GM10248 (cell line): ENCODE results near the gene C10orf62.
A peak's percentile ranks its signal among the peaks of the same experiment; 100 is the strongest.

Experiments
- CTCF ChIA-PET: fragments of 300-600 bp; sonication (Branson Sonifier 250); formaldehyde crosslinking; extraction: SDS; loops from one replicate; lab custom pipeline; 2021; ENCODE audit warnings: antibody characterized with exemption; lab: Yijun Ruan, JAX
- POLR2A ChIA-PET: fragments of 350-650 bp; sonication (Branson Sonifier 250); formaldehyde crosslinking; extraction: SDS; loops from one replicate; lab custom pipeline; 2020; ENCODE audit warnings: antibody characterized with exemption; lab: Yijun Ruan, JAX
- DNase-seq: peaks from one replicate; pipeline ENCODE4 v3.0.0; 2012; ENCODE audit errors: extremely low spot score
- TF ChIP-seq, protein P1 (sequence below): IDR thresholded peaks from 2 replicates; pipeline ENCODE4 v1.5.1; 2012; ENCODE audit warnings: mild to moderate bottlenecking, low read depth; ENCODE audit errors: extremely low read depth, missing control alignments, control extremely low read depth

Gene C10orf62

GRCh38 chr10:97567891-97568290 lies 21.6 kb upstream of the C10orf62 start:
- POLR2A ChIA-PET, result no interaction called here

DNA sequence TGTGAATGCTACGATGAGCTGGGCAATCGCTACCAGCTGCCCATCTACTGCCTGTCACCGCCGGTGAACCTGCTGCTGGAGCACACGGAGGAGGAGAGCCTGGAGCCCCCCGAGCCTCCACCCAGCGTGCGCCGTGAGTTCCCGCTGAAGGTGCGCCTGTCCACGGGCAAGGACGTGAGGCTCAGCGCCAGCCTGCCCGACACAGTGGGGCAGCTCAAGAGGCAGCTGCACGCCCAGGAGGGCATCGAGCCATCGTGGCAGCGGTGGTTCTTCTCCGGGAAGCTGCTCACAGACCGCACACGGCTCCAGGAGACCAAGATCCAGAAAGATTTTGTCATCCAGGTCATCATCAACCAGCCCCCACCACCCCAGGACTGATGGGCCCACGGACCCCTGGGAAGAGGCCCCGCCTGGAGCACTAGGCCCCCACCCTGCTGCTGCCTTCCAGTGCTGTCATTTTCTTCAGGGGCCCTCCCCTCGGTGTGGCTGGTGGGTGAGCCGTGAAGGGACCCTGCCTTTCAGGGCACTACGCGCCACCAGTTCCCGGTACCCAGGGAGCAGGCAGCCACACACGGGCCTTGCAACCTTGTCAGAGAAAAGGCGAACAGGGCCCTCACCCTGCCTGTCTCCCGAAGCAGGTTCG lies 19.3 kb upstream of the C10orf62 start:
- TF ChIP-seq, protein P1, sequence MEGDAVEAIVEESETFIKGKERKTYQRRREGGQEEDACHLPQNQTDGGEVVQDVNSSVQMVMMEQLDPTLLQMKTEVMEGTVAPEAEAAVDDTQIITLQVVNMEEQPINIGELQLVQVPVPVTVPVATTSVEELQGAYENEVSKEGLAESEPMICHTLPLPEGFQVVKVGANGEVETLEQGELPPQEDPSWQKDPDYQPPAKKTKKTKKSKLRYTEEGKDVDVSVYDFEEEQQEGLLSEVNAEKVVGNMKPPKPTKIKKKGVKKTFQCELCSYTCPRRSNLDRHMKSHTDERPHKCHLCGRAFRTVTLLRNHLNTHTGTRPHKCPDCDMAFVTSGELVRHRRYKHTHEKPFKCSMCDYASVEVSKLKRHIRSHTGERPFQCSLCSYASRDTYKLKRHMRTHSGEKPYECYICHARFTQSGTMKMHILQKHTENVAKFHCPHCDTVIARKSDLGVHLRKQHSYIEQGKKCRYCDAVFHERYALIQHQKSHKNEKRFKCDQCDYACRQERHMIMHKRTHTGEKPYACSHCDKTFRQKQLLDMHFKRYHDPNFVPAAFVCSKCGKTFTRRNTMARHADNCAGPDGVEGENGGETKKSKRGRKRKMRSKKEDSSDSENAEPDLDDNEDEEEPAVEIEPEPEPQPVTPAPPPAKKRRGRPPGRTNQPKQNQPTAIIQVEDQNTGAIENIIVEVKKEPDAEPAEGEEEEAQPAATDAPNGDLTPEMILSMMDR, result no peak
- ChIA-PET CTCF (interaction anchor here (1.0 to 2.1 kb wide), 3 partner anchors 12 to 162 kb away, joined by 3 to 9 read pairs (median 3); no protein-coding TSS in a partner anchor), POLR2A (no interaction called here)
- no peak for DNase-seq

More at GRCh38 chr10:97567891-97568290, 21.6 kb upstream of the C10orf62 start:
- TF ChIP-seq, protein P1, result no peak
- CTCF ChIA-PET, result interaction anchor here (0.6 to 1.3 kb wide), 4 partner anchors 14 to 164 kb away, joined by 3 read pairs; no protein-coding TSS in a partner anchor
- DNase-seq, result no peak

DNA sequence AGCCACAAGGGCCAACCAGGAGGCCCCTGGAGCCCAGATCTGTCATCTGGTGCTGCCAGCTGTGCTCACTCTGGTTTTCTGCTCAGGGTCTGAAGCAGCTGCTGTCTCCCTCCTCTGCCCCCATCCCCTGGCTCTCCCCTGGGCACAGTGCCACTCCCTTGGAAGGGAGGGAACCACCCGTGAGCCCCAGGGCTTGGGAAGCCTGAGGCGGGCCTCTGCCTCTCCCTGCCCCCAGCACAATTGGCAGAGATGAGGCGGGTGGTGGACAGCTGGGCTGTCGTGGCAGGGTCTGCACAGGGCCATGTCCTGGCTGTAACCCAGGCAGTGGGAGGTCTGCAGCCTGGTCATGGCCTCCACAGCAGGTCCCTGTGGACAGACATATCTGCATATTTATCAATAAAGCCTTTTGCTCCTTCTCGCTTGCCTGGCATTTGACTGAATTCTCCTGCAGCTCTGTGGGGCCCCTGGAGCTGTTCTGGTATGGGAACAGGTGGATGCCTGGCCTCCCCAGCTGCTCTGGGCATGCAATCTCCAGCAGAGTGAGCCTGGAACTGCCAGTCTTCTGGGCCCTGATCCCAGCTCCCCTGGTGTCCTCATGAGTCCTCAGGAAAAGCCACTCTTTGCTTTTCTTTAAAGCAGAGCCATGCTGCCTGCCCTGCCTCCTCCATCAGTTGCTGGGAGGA lies 18.6 kb upstream of the C10orf62 start:
- ChIA-PET CTCF (interaction anchor here (1.2 to 4.9 kb wide), 14 partner anchors 11 to 165 kb away, joined by 3 to 55 read pairs (median 6); partner anchors contain the start of genes C10orf62, HOGA1 and ZFYVE27), POLR2A (no interaction called here)
- no peak for DNase-seq
- TF ChIP-seq, protein P1, result no peak

GRCh38 chr10:97571622-97572021 lies 17.9 kb upstream of the C10orf62 start:
- POLR2A ChIA-PET, result no interaction called here
- TF ChIP-seq, protein P1, result no peak
- no peak for DNase-seq
- CTCF ChIA-PET, result interaction anchor here (0.7 to 4.9 kb wide), 27 partner anchors 10 to 164 kb away, joined by 3 to 55 read pairs (median 5); partner anchors contain the start of genes AVPI1, C10orf62, HOGA1 and ZFYVE27

GRCh38 chr10:97572214-97572989 lies 17.1 kb upstream of the C10orf62 start, which contains the start of gene ANKRD2:
Gene ANKRD2, plus strand, starts transcription at chr10:97572779. Its CDS starts 10 bp downstream, at chr10:97572789.
- ChIA-PET POLR2A (no interaction called here), CTCF (interaction anchor here (0.7 to 4.9 kb wide), 28 partner anchors 11 to 164 kb away, joined by 3 to 55 read pairs (median 5); partner anchors contain the start of genes AVPI1, C10orf62, HOGA1 and ZFYVE27)
- TF ChIP-seq, protein P1, result peak; percentile 82
- DNase-seq, result peak; percentile 83
